Suprapubic skin (tissue), 3 donors: ENCODE results near the gene HMCN1.

Experiments used
- CTCF ChIP-seq, 2 donors: fragments of 200-600 bp in 1 of 2; fragments of 450-650 bp in 1 of 2; sonication (generic) in 1 of 2; IDR thresholded peaks; one replicate each; pipeline ENCODE4 v1.5.1; 2016 to 2019; ENCODE audit warnings: antibody characterized with exemption in 2 of 2, mild to moderate bottlenecking in 1 of 2, moderate library complexity in 1 of 2
- POLR2AphosphoS5 ChIP-seq, 3 donors: sonication (generic); formaldehyde crosslinking; IDR thresholded peaks; one replicate each; pipeline ENCODE4 v1.6.1; 2017; ENCODE audit warnings: antibody characterized with exemption in 3 of 3

GRCh38 chr1:185936641-185937040, 202.4 kb downstream of the HMCN1 start:
- TF ChIP-seq POLR2AphosphoS5 (IDR thresholded peaks at IDR 0.05) (no peak), CTCF (IDR thresholded peaks at IDR 0.05) (no peak)
